AG20443 (cell line): Measurements from ENCODE around the gene KCMF1.

ENCODE experiments used
- DNase-seq: peaks from one replicate; pipeline ENCODE4 v3.0.0; 2012; ENCODE audit warnings: low spot score, mixed read lengths

KCMF1 gene

DNA sequence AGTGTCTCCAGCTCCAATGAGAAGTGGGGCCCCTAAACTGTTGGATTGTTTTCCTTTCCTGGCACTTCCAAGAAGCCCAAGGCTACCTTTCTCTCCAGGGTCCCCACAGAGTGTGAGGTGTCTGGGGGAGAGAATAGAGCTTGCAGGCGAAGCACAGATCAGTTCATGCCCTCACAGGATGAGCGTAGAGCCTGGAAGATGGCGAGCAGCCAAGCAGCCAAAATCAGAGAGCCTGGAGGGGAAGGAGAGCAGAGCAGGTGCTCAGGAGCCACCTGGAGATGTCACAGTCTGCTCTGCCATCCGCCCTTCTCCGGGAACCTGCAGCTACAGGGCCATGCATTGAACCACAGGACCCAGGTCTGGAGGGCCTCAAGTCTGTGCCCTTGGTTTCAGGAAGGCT is 107.6 kb downstream of the KCMF1 start:
- DNase-seq: no peak

DNA sequence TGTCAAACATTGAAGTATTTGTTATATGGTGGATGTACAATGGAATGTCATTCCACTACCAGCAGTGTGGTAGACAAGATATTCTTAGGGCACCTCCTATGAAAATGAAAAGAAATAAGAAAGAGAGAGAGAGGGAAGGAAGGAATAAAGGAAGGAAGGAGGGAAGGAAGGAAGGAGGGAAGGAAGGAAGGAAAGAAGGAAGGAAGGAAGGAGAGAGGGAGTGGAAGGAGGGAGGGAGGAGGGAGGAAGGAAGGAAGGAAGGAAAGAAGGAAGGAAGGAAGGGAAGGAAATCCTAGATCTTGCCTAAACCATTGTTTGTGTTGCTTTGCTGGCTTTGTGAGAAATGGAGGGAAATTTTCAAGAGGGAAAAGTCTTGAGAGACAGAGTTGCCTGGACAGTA is 112.1 kb downstream of the KCMF1 start:
- DNase-seq: no peak

DNA sequence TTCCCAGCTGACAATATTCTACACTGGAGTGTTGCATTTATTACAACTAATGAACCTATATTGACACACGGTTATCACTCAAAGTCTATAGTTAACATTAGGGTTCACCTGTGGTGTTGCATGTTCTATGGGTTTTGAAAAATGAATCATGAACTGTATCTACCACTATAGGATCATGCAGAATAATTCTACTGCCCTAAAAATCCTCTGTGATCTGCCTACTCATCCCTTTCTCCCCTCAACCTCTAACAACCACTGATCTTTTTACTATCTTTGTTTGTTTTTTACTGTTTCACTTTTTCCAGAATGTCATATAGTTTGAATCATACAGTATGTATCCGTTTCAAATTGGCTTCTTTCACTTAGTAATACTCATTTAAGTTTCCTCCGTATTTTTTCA is 114.6 kb downstream of the KCMF1 start:
- no peak for DNase-seq

DNA sequence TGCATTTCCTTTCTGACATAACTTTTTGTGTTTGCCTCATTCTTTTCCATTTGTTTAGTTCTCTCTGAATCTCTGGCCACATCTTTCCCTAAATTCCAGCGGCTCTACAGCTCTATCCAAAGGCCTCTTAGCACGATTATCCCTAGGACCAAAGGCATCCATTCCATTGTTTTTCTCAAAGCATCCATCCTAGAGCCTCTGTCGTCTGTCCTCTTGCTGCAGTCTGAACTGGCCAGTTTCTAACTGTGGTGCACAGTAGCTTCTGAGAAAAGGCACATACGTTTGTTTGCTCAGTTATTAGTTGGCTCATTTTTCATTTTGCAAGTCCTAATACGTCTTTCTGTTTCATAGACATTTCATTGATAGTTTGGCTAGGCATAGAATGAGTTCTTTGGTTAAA is 116.6 kb downstream of the KCMF1 start:
- no peak for DNase-seq

DNA sequence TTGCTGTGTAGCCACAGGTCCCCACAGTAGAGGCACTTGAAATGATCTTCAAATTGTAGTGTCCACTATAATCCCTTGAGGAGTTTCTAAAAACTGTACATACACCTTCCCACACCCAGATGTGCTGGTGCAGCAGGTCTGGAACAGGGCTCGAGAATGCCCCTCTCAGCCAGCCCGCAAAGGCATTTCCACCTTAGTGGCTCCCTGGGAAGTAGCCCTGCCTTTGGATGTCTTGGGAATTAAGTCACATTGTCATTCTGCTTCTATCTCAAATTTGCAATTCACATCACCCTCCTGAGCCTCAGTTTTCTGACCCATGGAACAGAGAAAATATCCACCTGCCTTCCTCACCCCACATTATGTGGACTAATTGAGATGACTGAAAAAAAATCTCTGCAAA is 118.0 kb downstream of the KCMF1 start:
- no peak for DNase-seq

DNA sequence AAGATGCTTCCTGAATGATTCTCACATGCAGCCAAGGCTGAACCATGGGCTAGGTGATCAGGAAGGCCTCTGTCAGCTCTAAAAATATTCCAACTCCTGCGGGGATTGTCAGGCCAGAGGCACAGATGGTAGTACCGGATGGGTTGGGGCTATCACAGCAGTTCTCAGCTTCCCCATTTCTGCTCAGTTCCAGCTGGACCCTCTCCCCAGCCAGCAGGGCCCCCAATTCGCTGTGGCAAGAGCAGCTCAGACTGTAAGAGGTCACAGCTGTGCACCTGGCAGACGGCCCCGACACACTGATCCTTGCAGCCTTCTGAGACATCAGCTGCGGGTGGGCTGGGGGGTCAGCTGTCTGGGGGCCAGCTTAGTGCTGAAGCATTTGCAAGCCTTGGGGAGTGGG is 118.6 kb downstream of the KCMF1 start:
- DNase-seq: no peak

DNA sequence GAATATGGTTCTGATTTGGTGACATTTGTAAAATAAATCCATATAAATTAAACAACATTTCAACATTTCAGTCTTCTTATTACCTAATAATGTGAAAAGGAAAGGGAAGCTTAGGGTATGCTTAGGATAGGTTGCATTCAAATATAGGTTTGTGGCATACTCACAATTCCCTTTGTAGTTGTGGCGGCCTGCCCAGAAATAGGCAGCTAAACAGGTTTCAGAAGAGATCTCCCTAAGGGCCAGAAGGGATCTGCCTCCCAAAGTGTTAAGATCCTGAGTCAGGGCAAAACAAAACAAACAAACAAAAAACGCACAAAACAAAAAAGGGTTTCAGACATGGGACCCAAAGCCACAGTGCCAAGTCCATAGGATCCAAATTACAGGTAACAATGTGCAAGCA is 120.9 kb downstream of the KCMF1 start:
- DNase-seq: no peak

DNA sequence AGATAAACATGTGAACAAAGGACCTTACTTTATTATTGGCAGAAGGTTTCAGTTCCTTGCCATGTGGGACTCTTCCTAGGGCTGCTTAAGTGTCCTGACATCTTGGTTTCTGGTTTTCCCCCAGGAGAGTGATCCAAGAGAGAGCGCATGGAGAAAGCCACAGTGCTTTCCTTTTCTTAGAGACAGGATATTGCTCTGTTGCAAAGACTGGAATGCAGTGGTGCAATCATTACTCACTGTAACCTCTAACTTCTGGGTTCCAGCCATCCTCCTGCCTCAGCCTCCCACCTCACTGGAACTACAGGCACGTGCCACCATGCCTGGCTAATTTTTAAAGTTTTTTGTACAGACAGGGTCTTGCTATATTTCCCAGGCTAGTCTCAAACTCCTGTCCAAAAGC is 124.1 kb downstream of the KCMF1 start:
- peak; percentile 28 for DNase-seq

DNA sequence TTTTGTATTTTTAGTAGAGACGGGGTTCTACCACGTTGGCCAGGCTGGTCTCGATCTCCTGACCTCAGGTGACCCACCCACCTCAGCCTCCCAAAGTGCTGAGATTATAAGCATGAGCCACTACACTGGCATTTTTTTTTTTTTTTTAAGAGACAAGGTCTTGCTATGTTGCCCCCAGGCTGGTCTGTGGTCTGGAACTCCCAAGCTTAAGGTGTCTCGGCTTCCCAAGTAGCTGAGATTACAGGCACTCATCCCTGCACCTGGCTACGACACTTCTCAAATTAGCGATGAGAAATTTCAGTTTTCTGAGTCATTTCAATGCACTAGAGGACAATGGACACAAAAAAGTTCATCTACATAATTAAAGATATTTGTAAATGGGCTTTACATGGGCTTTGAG is 125.7 kb downstream of the KCMF1 start:
- no peak for DNase-seq

DNA sequence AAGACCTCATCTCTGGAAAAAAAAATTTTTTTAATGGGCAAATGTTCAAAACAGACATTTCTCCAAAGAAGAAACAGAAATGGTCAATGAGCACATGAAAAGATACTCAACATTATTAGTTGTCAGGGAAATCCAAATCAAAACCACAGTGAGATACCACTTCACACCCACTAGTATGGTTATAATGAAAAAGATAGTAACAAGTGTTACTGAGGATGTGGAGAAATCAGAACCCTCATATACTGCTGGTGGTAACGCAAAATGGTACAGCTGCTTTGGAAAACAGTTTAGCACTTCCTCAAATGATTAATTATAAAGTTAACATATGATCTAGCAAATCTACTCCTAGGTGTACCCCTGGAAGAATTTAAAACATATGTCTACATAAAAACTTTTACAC is 133.3 kb downstream of the KCMF1 start:
- DNase-seq: no peak

DNA sequence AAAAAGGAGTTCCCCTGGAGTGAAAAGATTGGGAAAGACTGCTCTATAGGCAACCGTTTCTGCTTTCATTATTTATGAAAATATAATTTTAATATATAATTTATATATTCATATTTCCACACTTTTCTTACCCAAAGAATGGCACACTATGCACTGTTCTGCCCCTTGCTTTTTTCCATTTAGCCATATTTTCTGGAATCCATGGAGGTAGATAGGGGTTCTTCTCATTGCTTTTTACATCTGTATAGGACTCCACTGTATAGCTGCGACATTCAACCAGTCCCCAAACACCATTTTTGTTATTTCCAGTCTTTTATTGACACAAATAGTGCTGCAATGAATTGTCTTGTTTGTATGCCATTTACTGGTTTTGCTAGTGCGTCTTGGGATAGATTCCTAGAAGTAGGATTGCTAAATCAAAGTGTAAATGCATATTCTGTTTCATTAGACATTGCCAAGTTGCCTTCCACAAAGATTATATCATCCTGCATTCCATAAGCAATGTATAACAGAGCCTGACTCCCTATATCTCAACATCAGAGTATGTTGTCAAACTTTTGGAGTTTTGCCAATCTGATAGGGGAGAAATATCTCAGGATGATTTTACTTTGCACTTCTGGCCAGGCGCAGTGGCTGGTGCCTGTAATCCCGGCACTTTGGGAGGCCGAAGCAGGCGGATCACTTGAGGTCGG is 135.7 kb downstream of the KCMF1 start:
- no peak for DNase-seq
